ENCODE results near the gene AJAP1. TPM values are rescaled to one million over a fixed set of nuclear protein-coding genes. Genes with fewer than 3 reads are reported as not detected.

The AJAP1 gene
- total RNA-seq, 3 donors from 2014 or later = 0.09 to 1.1 (median 0.17) TPM

GRCh38 chr1:4726620-4727341 lies 72.4 kb downstream of the AJAP1 start:
- Histone ChIP-seq H3K4me1 (ENCODE audit: low read depth) (no peaks in the 10 kb centered on the region), H3K4me3 (no peak overlapping the region), H3K9me3 (no peaks in the 10 kb centered on the region), H3K36me3 (ENCODE audit: low read depth) (no peaks in the 10 kb centered on the region)
- DNase-seq (no peak), ATAC-seq (no peak)
- no peak for TF ChIP-seq CTCF (IDR thresholded peaks at IDR 0.05)
- intact Hi-C loops (cut with DNase I, micrococcal nuclease) = no loop called here

- no peak overlapping the region for H3K4me3 ChIP-seq
- H3K9me3 ChIP-seq = no peaks in the 10 kb centered on the region
- no peak for ATAC-seq
- H3K4me1 ChIP-seq (ENCODE audit: low read depth) = no peaks in the 10 kb centered on the region
- no peaks in the 10 kb centered on the region for H3K36me3 ChIP-seq (ENCODE audit: low read depth)
- DNase-seq = no peak
- TF ChIP-seq CTCF (IDR thresholded peaks at IDR 0.05) = no peak
- intact Hi-C loops (cut with DNase I, micrococcal nuclease) = no loop called here
Measured at GRCh38 chr1:4728319-4729089, 74.1 kb downstream of the AJAP1 start.

GRCh38 chr1:4729090-4729471 lies 74.7 kb downstream of the AJAP1 start:
- Histone ChIP-seq H3K9me3 (no peaks in the 10 kb centered on the region), H3K4me1 (ENCODE audit: low read depth) (no peaks in the 10 kb centered on the region), H3K4me3 (no peak overlapping the region), H3K36me3 (ENCODE audit: low read depth) (no peaks in the 10 kb centered on the region)
- no peak for TF ChIP-seq CTCF (IDR thresholded peaks at IDR 0.05)
- ATAC-seq (no peak), DNase-seq (no peak)
- intact Hi-C loops (cut with DNase I, micrococcal nuclease) = no loop called here

GRCh38 chr1:4730078-4730477 lies 75.7 kb downstream of the AJAP1 start:
- H3K36me3 ChIP-seq (ENCODE audit: low read depth) = no peaks in the 10 kb centered on the region
- H3K4me3 ChIP-seq = no peak overlapping the region
- TF ChIP-seq CTCF (IDR thresholded peaks at IDR 0.05) = no peak
- peak in 1 of 3 donors; percentile 9 for DNase-seq
- no peak for ATAC-seq
- intact Hi-C loops (cut with DNase I, micrococcal nuclease) = no loop called here
- H3K4me1 ChIP-seq (ENCODE audit: low read depth) = no peaks in the 10 kb centered on the region
- H3K9me3 ChIP-seq = no peaks in the 10 kb centered on the region

GRCh38 chr1:4733446-4734177 lies 79.2 kb downstream of the AJAP1 start:
- intact Hi-C loops (cut with DNase I, micrococcal nuclease) = no loop called here
- DNase-seq (no peak), ATAC-seq (no peak)
- no peak overlapping the region for H3K4me3 ChIP-seq
- TF ChIP-seq CTCF (IDR thresholded peaks at IDR 0.05) = no peak
- no peaks in the 10 kb centered on the region for H3K9me3 ChIP-seq
- H3K4me1 ChIP-seq (ENCODE audit: low read depth) = no peaks in the 10 kb centered on the region
- no peaks in the 10 kb centered on the region for H3K36me3 ChIP-seq (ENCODE audit: low read depth)
